NT2/D1 (cell line): ENCODE data around the gene SPTLC2.

Experiments
- DNase-seq: peaks from one replicate; pipeline ENCODE4 v3.0.0-alpha.2; 2011; ENCODE audit warnings: low read depth, low spot score
- H3K27me3 ChIP-seq: 2 replicates; pipeline ENCODE4 v1.6.0; 2011; ENCODE audit warnings: mild to moderate bottlenecking; ENCODE audit not compliant: insufficient read length, insufficient read depth
- H3K36me3 ChIP-seq: 2 replicates; pipeline ENCODE4 v1.6.1; 2011; ENCODE audit warnings: mild to moderate bottlenecking, low read length, mixed read lengths; ENCODE audit not compliant: insufficient read depth, insufficient read length
- H3K4me1 ChIP-seq: 2 replicates; pipeline ENCODE4 v1.5.1; 2011; ENCODE audit not compliant: insufficient read depth, insufficient read length
- H3K4me3 ChIP-seq: 2 replicates; pipeline ENCODE4 v1.5.1; 2011; ENCODE audit warnings: low read depth; ENCODE audit not compliant: insufficient read length
- H3K9ac ChIP-seq: 2 replicates; pipeline ENCODE4 v1.6.0; 2011; ENCODE audit warnings: low read depth; ENCODE audit not compliant: insufficient read length
- H3K9me3 ChIP-seq: 2 replicates; pipeline ENCODE4 v1.5.1; 2011; ENCODE audit warnings: mild to moderate bottlenecking, low read length; ENCODE audit not compliant: insufficient read depth
- SUZ12 ChIP-seq: IDR thresholded peaks from 2 replicates; pipeline ENCODE4 v1.6.1; 2011; ENCODE audit not compliant: insufficient read length, insufficient read depth; ENCODE audit errors: extremely low read depth
- YY1 ChIP-seq: IDR thresholded peaks from 2 replicates; pipeline ENCODE4 v1.6.1; 2011; ENCODE audit not compliant: insufficient read length, insufficient read depth
- ZNF274 ChIP-seq: IDR thresholded peaks from 2 replicates; pipeline ENCODE4 v1.6.1; 2011; ENCODE audit warnings: mild to moderate bottlenecking, low read depth, low read length

SPTLC2 gene

DNA sequence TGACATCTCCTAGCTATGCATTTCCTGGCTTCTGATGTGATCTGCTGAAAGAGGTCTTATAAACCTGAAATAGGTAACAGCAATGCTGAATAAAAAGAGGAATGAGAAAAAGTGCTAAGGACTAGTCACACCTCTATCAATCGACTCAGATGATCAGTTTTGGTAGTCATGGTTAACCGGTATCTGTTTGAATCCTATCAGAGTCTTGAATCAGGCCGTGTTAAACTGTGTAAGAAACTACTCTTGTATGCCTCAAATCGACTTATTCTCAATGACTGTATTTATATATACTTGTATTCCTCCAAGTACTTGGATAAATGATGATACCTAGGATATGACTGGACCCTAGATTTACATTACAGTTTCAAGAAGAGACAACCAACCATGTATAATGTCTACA lies 107.1 kb downstream of the SPTLC2 start:
- Histone ChIP-seq H3K9me3 (no peaks in the 10 kb centered on the region), H3K4me1 (no peaks in the 10 kb centered on the region), H3K9ac (no peak overlapping the region), H3K36me3 (peaks cover 22% of the 10 kb centered on the region), H3K4me3 (no peak overlapping the region), H3K27me3 (no peaks in the 10 kb centered on the region)
- no peak for DNase-seq
- no peak for TF ChIP-seq SUZ12
- no peak for TF ChIP-seq YY1
- TF ChIP-seq ZNF274: no peak

DNA sequence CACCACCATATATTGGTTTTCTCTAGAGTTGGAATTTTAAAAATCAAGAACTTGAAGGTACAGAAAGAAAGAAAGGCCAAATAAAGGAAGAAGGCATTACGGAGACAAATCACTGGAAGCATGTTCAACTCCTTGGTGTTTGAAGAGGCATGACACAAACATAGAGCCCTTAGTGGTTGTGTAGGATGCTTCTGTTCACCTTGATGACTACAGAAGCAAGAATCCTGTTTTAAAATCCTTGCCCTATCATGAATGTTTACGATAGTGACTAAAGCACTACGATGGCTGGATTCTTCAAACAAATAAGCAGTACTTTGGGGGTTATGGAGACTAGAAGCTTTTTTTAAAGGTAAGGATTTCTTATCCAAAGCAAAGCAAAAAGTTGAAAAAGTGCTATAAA lies 107.6 kb downstream of the SPTLC2 start:
- DNase-seq: no peak
- Histone ChIP-seq H3K4me3 (no peak overlapping the region), H3K4me1 (no peaks in the 10 kb centered on the region), H3K36me3 (peaks cover 22% of the 10 kb centered on the region), H3K9ac (no peak overlapping the region), H3K9me3 (no peaks in the 10 kb centered on the region), H3K27me3 (no peaks in the 10 kb centered on the region)
- no peak for TF ChIP-seq SUZ12
- TF ChIP-seq ZNF274: no peak
- TF ChIP-seq YY1: no peak

DNA sequence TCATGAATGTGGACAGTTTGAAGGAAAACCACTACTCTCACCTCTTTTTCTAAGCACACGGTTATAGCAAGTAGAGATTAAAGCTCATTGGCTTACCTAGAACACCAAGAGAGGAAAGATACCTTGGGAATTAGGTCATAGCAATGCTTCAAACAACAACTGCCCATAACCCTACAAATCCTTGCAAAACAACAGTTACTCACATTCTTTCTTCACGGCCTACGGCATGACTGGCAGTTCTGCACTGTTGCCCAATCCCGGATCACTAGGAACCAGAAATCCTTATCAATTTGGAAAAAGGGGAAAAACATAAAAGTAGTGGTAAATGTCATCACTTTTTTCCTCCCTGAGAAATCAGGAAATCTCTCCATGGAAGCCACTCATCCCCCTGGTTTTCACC lies 108.2 kb downstream of the SPTLC2 start:
- Histone ChIP-seq H3K27me3 (no peaks in the 10 kb centered on the region), H3K4me1 (no peaks in the 10 kb centered on the region), H3K4me3 (no peak overlapping the region), H3K9me3 (no peaks in the 10 kb centered on the region), H3K9ac (no peak overlapping the region), H3K36me3 (peaks cover 22% of the 10 kb centered on the region)
- no peak for TF ChIP-seq ZNF274
- no peak for DNase-seq

DNA sequence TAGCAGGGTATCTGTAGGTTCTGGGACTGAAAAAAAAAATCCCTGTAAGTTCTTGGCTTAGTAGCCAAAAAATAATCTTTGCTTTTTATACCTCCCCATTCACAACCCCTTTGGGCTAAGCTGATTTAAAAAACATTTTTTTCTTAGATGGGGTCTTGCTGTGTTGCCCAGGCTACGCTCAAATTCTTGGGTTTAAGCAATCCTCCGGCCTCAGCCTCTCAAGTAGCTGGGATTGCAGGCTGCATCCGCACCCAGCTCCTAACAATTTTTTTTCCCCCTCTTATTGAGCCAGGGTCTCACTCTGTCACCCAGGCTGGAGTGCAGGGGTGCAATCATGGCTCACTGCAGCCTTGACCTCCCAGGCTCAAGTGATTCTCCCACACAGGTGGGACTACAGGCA lies 108.7 kb downstream of the SPTLC2 start:
- H3K27me3 ChIP-seq: no peaks in the 10 kb centered on the region

DNA sequence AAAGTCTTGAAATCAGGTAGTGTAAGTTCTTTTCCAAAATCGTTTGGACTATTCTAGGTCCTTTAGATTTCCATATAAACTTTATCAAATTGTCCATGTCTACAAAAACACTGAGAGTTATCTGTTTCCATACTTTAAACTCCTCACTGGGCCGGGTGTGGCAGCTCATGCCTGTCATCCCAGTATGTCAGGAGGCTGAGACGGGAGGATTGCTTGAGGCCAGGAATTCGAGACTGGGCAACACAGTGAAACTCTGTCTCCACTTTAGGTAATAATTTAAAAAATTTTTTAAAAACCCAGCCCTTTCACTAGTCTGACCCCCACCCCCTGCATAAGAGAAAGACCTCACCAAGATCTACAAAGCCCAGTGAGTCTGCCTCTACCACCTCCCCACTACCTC lies 111.4 kb downstream of the SPTLC2 start:
- Histone ChIP-seq H3K36me3 (peaks cover 7% of the 10 kb centered on the region), H3K9ac (no peak overlapping the region), H3K4me3 (no peak overlapping the region), H3K4me1 (no peaks in the 10 kb centered on the region), H3K27me3 (peaks cover 9% of the 10 kb centered on the region), H3K9me3 (no peaks in the 10 kb centered on the region)
- DNase-seq: no peak
- TF ChIP-seq SUZ12 (no peak), ZNF274 (no peak), YY1 (no peak)

More for the DNA sequence above, 108.7 kb downstream of the SPTLC2 start:
- no peak for DNase-seq
- no peak overlapping the region for H3K9ac ChIP-seq
- H3K4me1 ChIP-seq: no peaks in the 10 kb centered on the region
- no peaks in the 10 kb centered on the region for H3K9me3 ChIP-seq
- H3K36me3 ChIP-seq: peaks cover 22% of the 10 kb centered on the region
- TF ChIP-seq SUZ12: no peak
- TF ChIP-seq ZNF274: no peak
- no peak for TF ChIP-seq YY1
- no peak overlapping the region for H3K4me3 ChIP-seq

DNA sequence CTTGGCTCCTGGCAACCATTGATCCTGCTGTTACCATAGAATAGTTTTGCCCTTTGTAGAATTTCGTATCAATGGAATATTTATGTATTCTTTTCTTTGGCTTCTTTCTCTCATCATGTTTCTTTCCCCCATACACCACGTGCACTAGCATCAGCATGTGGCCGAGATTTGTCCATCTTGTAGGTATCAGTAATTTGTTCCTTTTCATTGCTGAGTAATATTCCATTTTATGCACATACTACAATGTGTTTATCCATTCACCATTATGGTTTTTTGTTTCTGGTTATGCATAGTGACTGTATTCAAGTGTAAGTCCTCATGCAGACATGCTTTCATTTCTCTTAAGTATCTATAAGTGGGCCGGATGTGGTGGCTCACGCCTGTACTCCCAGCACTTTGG lies 113.3 kb downstream of the SPTLC2 start:
- Histone ChIP-seq H3K4me3 (no peak overlapping the region), H3K4me1 (no peaks in the 10 kb centered on the region), H3K36me3 (peaks cover 7% of the 10 kb centered on the region), H3K9ac (no peak overlapping the region), H3K27me3 (peaks cover 28% of the 10 kb centered on the region), H3K9me3 (no peaks in the 10 kb centered on the region)
- no peak for TF ChIP-seq YY1
- TF ChIP-seq SUZ12: no peak
- TF ChIP-seq ZNF274: no peak
- no peak for DNase-seq

DNA sequence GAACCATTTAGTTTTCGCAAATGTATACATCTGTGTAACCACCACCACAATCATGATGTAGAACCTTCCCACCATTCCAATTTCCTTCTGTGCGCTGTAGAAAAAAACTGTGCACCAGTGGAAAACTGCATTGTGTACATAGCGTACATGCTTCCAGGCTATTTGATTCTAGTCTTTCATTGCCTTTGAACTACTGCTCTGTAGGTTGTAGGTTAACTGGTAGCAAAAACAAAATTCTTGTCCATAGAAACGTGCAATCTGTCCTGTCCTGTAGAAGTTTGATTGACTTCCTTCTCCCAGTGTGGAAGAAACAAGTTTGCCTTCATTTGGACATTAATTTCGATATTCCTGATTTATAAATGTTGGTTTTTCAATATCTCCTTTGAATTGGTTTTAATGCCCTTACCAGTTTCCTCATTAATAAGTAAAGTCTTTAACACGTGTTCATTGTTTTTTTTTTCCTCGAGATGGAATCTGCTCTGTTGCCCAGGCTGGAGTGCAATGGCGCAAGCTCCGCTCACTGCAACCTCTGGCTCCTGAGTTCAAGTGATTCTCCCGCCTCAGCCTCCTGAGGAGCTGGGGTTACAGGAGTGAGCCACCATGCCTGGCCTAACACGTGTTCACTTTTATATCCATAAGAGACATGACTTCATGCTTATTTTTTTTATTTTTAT lies 114.2 kb downstream of the SPTLC2 start:
- Histone ChIP-seq H3K27me3 (peaks cover 36% of the 10 kb centered on the region), H3K9me3 (no peaks in the 10 kb centered on the region), H3K4me1 (no peaks in the 10 kb centered on the region), H3K36me3 (peaks cover 7% of the 10 kb centered on the region), H3K4me3 (no peak overlapping the region), H3K9ac (no peak overlapping the region)
- TF ChIP-seq YY1 (no peak), ZNF274 (no peak), SUZ12 (no peak)
- no peak for DNase-seq
